GM12878 (cell line): ENCODE measurements around the gene IRF7. TPM values are rescaled to one million over a fixed set of nuclear protein-coding genes. Genes with fewer than 3 reads are reported as not detected.

Experiments used
- ATAC-seq: fragments of 200-7000 bp; cut with Tn5 transposase; 3 replicates; pipeline ENCODE4 v1.9.1; 2020; ENCODE audit warnings: mild to moderate bottlenecking, moderate library complexity
- BruUV-seq: library from RNA; stranded (reverse); fragments of 400-500 nt; replicated peaks from 2 replicates; lab custom pipeline; 2021; lab: Mats Ljungman, UMichigan
- CTCF ChIA-PET: fragments of 300-600 bp; sonication (Branson Sonifier 250); formaldehyde crosslinking; extraction: SDS; loops from one replicate; lab custom pipeline; 2021; ENCODE audit warnings: inconsistent platforms; lab: Yijun Ruan, JAX
- POLR2A ChIA-PET: fragments of 350-600 bp; formaldehyde crosslinking; extraction: SDS; loops from one replicate; lab custom pipeline; 2021; ENCODE audit warnings: inconsistent platforms; lab: Charles Lee
- RAD21 ChIA-PET: fragments of 300-600 bp; sonication (Branson Sonifier 250); formaldehyde crosslinking; loops from one replicate; lab custom pipeline; 2023; ENCODE audit warnings: antibody characterized with exemption; ENCODE audit not compliant: unreplicated experiment; lab: Charles Lee
- SMC1A ChIA-PET: fragments of 300-600 bp; sonication (Branson Sonifier 250); formaldehyde crosslinking; loops from one replicate; lab custom pipeline; 2023; ENCODE audit not compliant: unreplicated experiment, uncharacterized antibody; lab: Charles Lee
- DNase-seq: peaks from one replicate; pipeline ENCODE4 v3.0.0-alpha.2; 2011; ENCODE audit warnings: low read depth, low spot score
- FAIRE-seq: peaks from 3 replicates; lab custom pipeline; 2011; peaks lifted over from hg19 to GRCh38; lab: Jason Lieb, UNC
- H2AFZ ChIP-seq: 2 replicates; pipeline ENCODE4 v1.6.0; 2011; ENCODE audit warnings: low read depth, low read length, control low read depth; ENCODE audit not compliant: control insufficient read depth
- H3K27ac ChIP-seq: 2 replicates; pipeline ENCODE4 v1.5.1; 2011; ENCODE audit warnings: control low read depth; ENCODE audit not compliant: control insufficient read depth, insufficient read depth
- H3K27me3 ChIP-seq, 2 experiments: replicated peaks in 1 of 2; 2 replicates each; pipeline versions ENCODE4 v1.6.0 to v1.6.1; 2011; ENCODE audit warnings: low read length in 1 of 2; ENCODE audit not compliant: control insufficient read depth in 2 of 2, insufficient read depth in 2 of 2
- H3K36me3 ChIP-seq, 2 experiments: 2 replicates each; pipeline ENCODE4 v1.5.1; 2011; ENCODE audit warnings: low read length in 1 of 2; ENCODE audit not compliant: control insufficient read depth in 2 of 2, insufficient read depth in 2 of 2
- H3K4me1 ChIP-seq: 2 replicates; pipeline ENCODE4 v1.6.1; 2011; ENCODE audit warnings: mild to moderate bottlenecking, low read length, moderate library complexity, mixed read lengths; ENCODE audit not compliant: control insufficient read depth, insufficient read depth
- H3K4me2 ChIP-seq: 2 replicates; pipeline ENCODE4 v1.6.0; 2011; ENCODE audit warnings: control low read depth; ENCODE audit not compliant: control insufficient read depth, insufficient read depth
- H3K4me3 ChIP-seq: fragments of 200-600 bp; sonication (generic); 2 replicates; pipeline ENCODE4 v1.5.1; 2016
- H3K79me2 ChIP-seq: 2 replicates; pipeline ENCODE4 v1.6.0; 2011; ENCODE audit warnings: low read length; ENCODE audit not compliant: control insufficient read depth, insufficient read depth
- H3K9ac ChIP-seq: 2 replicates; pipeline ENCODE4 v1.8.0; 2011; ENCODE audit warnings: low read length, control low read depth, mixed read lengths; ENCODE audit not compliant: control insufficient read depth, insufficient read depth
- H3K9me3 ChIP-seq: replicated peaks from 3 replicates; pipeline ENCODE4 v1.5.1; 2011; ENCODE audit warnings: mild to moderate bottlenecking, low read length; ENCODE audit not compliant: control insufficient read depth, insufficient read depth
- H4K20me1 ChIP-seq: 2 replicates; pipeline ENCODE4 v1.6.0; 2011; ENCODE audit not compliant: control insufficient read depth, insufficient read depth
- GABPA ChIP-seq: IDR thresholded peaks from 2 replicates; pipeline ENCODE4 v1.6.1; 2014; ENCODE audit warnings: antibody characterized with exemption, low read depth, mild to moderate bottlenecking, inconsistent platforms
- LARP7 ChIP-seq: fragments of 450-650 bp; IDR thresholded peaks from 2 replicates; pipeline ENCODE4 v1.6.1; 2017; ENCODE audit warnings: mild to moderate bottlenecking
- STAT1 ChIP-seq: fragments of 450-650 bp; conservative IDR thresholded peaks from 2 replicates; pipeline ENCODE4 v1.6.1; 2014; ENCODE audit warnings: antibody characterized with exemption, mild to moderate bottlenecking
- SUPT20H ChIP-seq: IDR thresholded peaks from 2 replicates; pipeline ENCODE4 v1.6.1; 2011; ENCODE audit warnings: low read depth, mild to moderate bottlenecking, low read length, moderate library complexity, borderline replicate concordance; ENCODE audit not compliant: control insufficient read depth
- WGBS: methylation state at CpG from one replicate; pipeline ENCODE4 v1.1.6; 2016; ENCODE audit warnings: low lambda C conversion rate; ENCODE audit not compliant: insufficient replicate concordance, insufficient coverage; ENCODE audit errors: missing lambda C conversion rate; 5-methylcytosine and 5-hydroxymethylcytosine counted together
- in situ Hi-C: fragments of 300-500 bp; cut with MboI; formaldehyde crosslinking; loops from 9 replicates; pipeline ENCODE4 v1.14.3; 2018; ENCODE audit warnings: mixed read lengths
- intact Hi-C: fragments of 100-400 bp; cut with micrococcal nuclease; formaldehyde crosslinking; loops from one replicate; pipeline ENCODE4 v1.14.2; 2022; ENCODE audit not compliant: unreplicated experiment
- polyA plus RNA-seq, 11 experiments: library from polyadenylated mRNA; depleted of rRNA in 4 of 11; unstranded in 6 of 11; stranded (reverse) in 5 of 11; fragments of >200 nt; fragmentation: Nextera tagmentation in 4 of 11; fragmentation: Illumina TruSeq in 1 of 11; extraction: Ambion mirVana in 4 of 11; extraction: Trizol in 1 of 11; gene quantifications; 1 replicate in 1 of 11; 2 replicates in 10 of 11; pipeline versions ENCODE4 v1.2.1 to v1.2.3, GENCODE V29; 2011 to 2016; ENCODE audit warnings: inconsistent platforms in 2 of 11, missing spikeins in 2 of 11, low read depth in 1 of 11
- total RNA-seq, 4 experiments: library from RNA; depleted of rRNA in 3 of 4; stranded (reverse); fragments of >200 nt in 3 of 4; fragmentation: Illumina TruSeq in 1 of 4; extraction: Trizol in 1 of 4; gene quantifications; 2 replicates each; pipeline versions ENCODE4 v1.2.1 to v1.2.3, GENCODE V29; 2013 to 2021
- TF ChIP-seq, protein P1 (sequence below): fragments of 450-650 bp; IDR thresholded peaks from 2 replicates; pipeline ENCODE4 v1.6.1; 2016; ENCODE audit warnings: mild to moderate bottlenecking, moderate library complexity, borderline replicate concordance
- TF ChIP-seq, protein P2 (sequence below): fragments of 450-650 bp; IDR thresholded peaks from 2 replicates; pipeline ENCODE4 v1.6.1; 2016; ENCODE audit warnings: mild to moderate bottlenecking
- TF ChIP-seq, protein P3 (sequence below): fragments of 450-650 bp; IDR thresholded peaks from 2 replicates; pipeline ENCODE4 v1.6.1; 2017; ENCODE audit warnings: mild to moderate bottlenecking

Gene IRF7
- total and polyA plus RNA-seq, 10 of the 15 experiments (the other 5 are each of a cell fraction or from before 2014, with no cell fraction given) = 4.4 to 141 (median 67.6) TPM

DNA sequence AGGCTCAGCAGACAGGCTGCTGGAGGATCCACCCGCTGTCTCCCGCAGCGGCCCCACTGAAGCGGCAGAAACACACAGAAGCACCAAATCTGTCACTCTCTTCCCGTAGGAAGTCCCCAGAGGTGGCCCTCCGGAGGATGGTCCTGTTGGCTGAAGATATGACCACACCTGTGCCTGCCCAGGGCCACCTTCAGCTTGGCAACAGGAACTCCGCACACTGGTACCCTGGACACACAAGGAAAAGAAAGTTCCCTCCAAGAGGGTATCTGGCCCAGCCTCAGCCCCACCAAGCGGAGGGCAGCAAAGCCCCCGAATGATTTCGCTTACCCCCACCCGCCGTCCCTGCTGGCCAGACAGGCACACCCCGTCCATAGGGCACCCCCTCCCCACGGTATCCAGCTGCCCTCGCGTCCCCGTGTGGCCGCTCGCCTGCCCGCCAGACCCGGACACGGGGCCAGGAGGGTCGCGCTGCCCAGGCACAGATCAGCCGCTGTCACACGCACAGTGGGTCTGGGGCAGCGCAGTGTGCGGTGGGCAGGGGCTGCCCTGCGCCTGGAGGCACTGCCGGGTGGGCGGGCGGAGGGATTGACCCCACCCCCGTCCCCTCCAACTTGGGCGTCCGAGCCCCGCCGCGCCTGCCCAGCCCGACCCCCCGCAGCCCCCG lies 48.0 kb downstream of the IRF7 start:
- BruUV-seq = no TSS peak

More for the DNA sequence above, 48.0 kb downstream of the IRF7 start:
- SMC1A ChIA-PET = no interaction called here
- WGBS = 37% methylated on average over 30 of the region's 41 CpGs
- DNase-seq (no peak), FAIRE-seq (no peak), ATAC-seq (no peak)
- no peaks in the 10 kb centered on the region for H3K9me3 ChIP-seq
- intact Hi-C loops (no loop called here), in situ Hi-C loops (no loop called here)
- POLR2A ChIA-PET = interaction anchor here (0.6 to 1.3 kb wide), 6 partner anchors 8 to 159 kb away, joined by 3 to 9 read pairs (median 6); partner anchors contain the start of gene LMNTD2
- H3K36me3 ChIP-seq = peaks cover 0 to 4% of the 10 kb centered on the region in 2 experiments; a peak in 2 of 4 replicates
- H3K4me1 ChIP-seq = peaks cover 13% of the 10 kb centered on the region
- peak overlapping the region; percentile 86 for H3K4me2 ChIP-seq
- peak overlapping the region; percentile 73 for H3K9ac ChIP-seq
- TF ChIP-seq, protein P1, sequence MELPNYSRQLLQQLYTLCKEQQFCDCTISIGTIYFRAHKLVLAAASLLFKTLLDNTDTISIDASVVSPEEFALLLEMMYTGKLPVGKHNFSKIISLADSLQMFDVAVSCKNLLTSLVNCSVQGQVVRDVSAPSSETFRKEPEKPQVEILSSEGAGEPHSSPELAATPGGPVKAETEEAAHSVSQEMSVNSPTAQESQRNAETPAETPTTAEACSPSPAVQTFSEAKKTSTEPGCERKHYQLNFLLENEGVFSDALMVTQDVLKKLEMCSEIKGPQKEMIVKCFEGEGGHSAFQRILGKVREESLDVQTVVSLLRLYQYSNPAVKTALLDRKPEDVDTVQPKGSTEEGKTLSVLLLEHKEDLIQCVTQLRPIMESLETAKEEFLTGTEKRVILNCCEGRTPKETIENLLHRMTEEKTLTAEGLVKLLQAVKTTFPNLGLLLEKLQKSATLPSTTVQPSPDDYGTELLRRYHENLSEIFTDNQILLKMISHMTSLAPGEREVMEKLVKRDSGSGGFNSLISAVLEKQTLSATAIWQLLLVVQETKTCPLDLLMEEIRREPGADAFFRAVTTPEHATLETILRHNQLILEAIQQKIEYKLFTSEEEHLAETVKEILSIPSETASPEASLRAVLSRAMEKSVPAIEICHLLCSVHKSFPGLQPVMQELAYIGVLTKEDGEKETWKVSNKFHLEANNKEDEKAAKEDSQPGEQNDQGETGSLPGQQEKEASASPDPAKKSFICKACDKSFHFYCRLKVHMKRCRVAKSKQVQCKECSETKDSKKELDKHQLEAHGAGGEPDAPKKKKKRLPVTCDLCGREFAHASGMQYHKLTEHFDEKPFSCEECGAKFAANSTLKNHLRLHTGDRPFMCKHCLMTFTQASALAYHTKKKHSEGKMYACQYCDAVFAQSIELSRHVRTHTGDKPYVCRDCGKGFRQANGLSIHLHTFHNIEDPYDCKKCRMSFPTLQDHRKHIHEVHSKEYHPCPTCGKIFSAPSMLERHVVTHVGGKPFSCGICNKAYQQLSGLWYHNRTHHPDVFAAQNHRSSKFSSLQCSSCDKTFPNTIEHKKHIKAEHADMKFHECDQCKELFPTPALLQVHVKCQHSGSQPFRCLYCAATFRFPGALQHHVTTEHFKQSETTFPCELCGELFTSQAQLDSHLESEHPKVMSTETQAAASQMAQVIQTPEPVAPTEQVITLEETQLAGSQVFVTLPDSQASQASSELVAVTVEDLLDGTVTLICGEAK = peak; percentile 71
- TF ChIP-seq GABPA (no peak), SUPT20H (no peak), STAT1 (no peak), LARP7 (no peak)
- TF ChIP-seq, protein P2, sequence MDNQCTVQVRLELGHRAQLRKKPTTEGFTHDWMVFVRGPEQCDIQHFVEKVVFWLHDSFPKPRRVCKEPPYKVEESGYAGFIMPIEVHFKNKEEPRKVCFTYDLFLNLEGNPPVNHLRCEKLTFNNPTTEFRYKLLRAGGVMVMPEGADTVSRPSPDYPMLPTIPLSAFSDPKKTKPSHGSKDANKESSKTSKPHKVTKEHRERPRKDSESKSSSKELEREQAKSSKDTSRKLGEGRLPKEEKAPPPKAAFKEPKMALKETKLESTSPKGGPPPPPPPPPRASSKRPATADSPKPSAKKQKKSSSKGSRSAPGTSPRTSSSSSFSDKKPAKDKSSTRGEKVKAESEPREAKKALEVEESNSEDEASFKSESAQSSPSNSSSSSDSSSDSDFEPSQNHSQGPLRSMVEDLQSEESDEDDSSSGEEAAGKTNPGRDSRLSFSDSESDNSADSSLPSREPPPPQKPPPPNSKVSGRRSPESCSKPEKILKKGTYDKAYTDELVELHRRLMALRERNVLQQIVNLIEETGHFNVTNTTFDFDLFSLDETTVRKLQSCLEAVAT = peak; percentile 99
- TF ChIP-seq, protein P3, sequence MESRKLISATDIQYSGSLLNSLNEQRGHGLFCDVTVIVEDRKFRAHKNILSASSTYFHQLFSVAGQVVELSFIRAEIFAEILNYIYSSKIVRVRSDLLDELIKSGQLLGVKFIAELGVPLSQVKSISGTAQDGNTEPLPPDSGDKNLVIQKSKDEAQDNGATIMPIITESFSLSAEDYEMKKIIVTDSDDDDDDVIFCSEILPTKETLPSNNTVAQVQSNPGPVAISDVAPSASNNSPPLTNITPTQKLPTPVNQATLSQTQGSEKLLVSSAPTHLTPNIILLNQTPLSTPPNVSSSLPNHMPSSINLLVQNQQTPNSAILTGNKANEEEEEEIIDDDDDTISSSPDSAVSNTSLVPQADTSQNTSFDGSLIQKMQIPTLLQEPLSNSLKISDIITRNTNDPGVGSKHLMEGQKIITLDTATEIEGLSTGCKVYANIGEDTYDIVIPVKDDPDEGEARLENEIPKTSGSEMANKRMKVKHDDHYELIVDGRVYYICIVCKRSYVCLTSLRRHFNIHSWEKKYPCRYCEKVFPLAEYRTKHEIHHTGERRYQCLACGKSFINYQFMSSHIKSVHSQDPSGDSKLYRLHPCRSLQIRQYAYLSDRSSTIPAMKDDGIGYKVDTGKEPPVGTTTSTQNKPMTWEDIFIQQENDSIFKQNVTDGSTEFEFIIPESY = no peak
- H3K27ac ChIP-seq = peak overlapping the region; percentile 44
- RAD21 ChIA-PET = interaction anchor here (0.9 to 1.4 kb wide), 2 partner anchors 13 to 155 kb away, joined by 3 to 5 read pairs; no protein-coding TSS in a partner anchor
- H3K4me3 ChIP-seq = peak overlapping the region; percentile 97
- CTCF ChIA-PET = no interaction called here
- no peak overlapping the region; the same call in 1 of the 2 replicates for H2AFZ ChIP-seq
- peaks cover 27% of the 10 kb centered on the region for H3K79me2 ChIP-seq
- no peaks in the 10 kb centered on the region for H3K27me3 ChIP-seq
- H4K20me1 ChIP-seq = no peaks in the 10 kb centered on the region
